T-cell (primary cell): ENCODE data around the gene LMNTD2. TPM values are rescaled to one million over a fixed set of nuclear protein-coding genes. Genes with fewer than 3 reads are reported as not detected.

ENCODE experiments used
- ATAC-seq, 4 experiments: fragments of 200-7000 bp in 3 of 4; fragments of 150-1000 bp in 1 of 4; cut with Tn5 transposase; replicated peaks in 1 of 4; 1 replicate in 3 of 4; 2 replicates in 1 of 4; pipeline ENCODE4 v1.10.0; 2021; ENCODE audit warnings: moderate library complexity in 3 of 4, mild to moderate bottlenecking in 2 of 4, moderate number of reproducible peaks in 1 of 4
- CTCF ChIA-PET, 2 donors: fragments of 300-600 bp; sonication (Branson Sonifier 250); formaldehyde crosslinking; loops; one replicate each; lab custom pipeline; 2022; ENCODE audit warnings: antibody characterized with exemption in 2 of 2; lab: Charles Lee
- POLR2A ChIA-PET, 2 donors: fragments of 300-600 bp; sonication (Branson Sonifier 250); formaldehyde crosslinking; loops; one replicate each; lab custom pipeline; 2022; ENCODE audit warnings: antibody characterized with exemption in 2 of 2; lab: Charles Lee
- DNase-seq, 35 experiments: peaks; one replicate each; pipeline versions ENCODE4 v3.0.0 to v3.0.0-alpha.2; 2013 to 2023
- H3K27ac ChIP-seq: one replicate; pipeline ENCODE4 v1.5.1; 2013; ENCODE audit warnings: low read length
- H3K27me3 ChIP-seq, 2 experiments: replicated peaks in 1 of 2; 1 replicate in 1 of 2; 2 replicates in 1 of 2; pipeline versions ENCODE4 v1.6.1 to v1.7.0; 2013; ENCODE audit warnings: low read length in 1 of 2, mixed read lengths in 1 of 2; ENCODE audit not compliant: control insufficient read depth in 2 of 2, insufficient read depth in 2 of 2; ENCODE audit errors: extremely low read depth in 1 of 2
- H3K36me3 ChIP-seq, 2 donors: 1 replicate in 1 of 2; 2 replicates in 1 of 2; pipeline versions ENCODE4 v1.6.1 to v1.7.0; 2013; ENCODE audit warnings: low read length in 1 of 2; ENCODE audit not compliant: control insufficient read depth in 2 of 2, insufficient read depth in 1 of 2; ENCODE audit errors: extremely low read depth in 1 of 2
- H3K4me1 ChIP-seq, 2 experiments: 1 replicate in 1 of 2; 2 replicates in 1 of 2; pipeline versions ENCODE4 v1.6.1 to v1.7.0; 2013; ENCODE audit warnings: low read length in 2 of 2, mixed read lengths in 1 of 2; ENCODE audit not compliant: insufficient read depth in 2 of 2, control insufficient read depth in 1 of 2; ENCODE audit errors: extremely low read depth in 1 of 2
- H3K4me3 ChIP-seq, 2 donors: 1 replicate in 1 of 2; 2 replicates in 1 of 2; pipeline versions ENCODE4 v1.5.1 to v1.7.0; 2013; ENCODE audit warnings: mild to moderate bottlenecking in 2 of 2, low read length in 1 of 2, moderate library complexity in 1 of 2; ENCODE audit not compliant: control insufficient read depth in 1 of 2; ENCODE audit errors: extremely low read depth in 1 of 2
- H3K9me3 ChIP-seq: 2 replicates; pipeline ENCODE4 v1.7.0; 2013
- H3K27ac Mint-ChIP-seq, 2 donors: one replicate each; pipeline ENCODE4 v1.8.0; 2020 to 2021; ENCODE audit warnings: mild to moderate bottlenecking in 2 of 2, mixed read lengths in 2 of 2
- H3K27me3 Mint-ChIP-seq, 2 donors: one replicate each; pipeline ENCODE4 v1.8.0; 2021 to 2022; ENCODE audit warnings: mixed read lengths in 2 of 2
- H3K36me3 Mint-ChIP-seq: one replicate; pipeline ENCODE4 v1.8.0; 2021; ENCODE audit warnings: mixed read lengths
- H3K4me1 Mint-ChIP-seq, 3 donors: one replicate each; pipeline ENCODE4 v1.8.0; 2020 to 2022; ENCODE audit warnings: mixed read lengths in 3 of 3, mild to moderate bottlenecking in 1 of 3
- H3K4me3 Mint-ChIP-seq, 3 donors: one replicate each; pipeline ENCODE4 v1.8.0; 2020 to 2022; ENCODE audit warnings: mild to moderate bottlenecking in 3 of 3, mixed read lengths in 3 of 3, moderate library complexity in 3 of 3
- H3K9me3 Mint-ChIP-seq, 3 donors: one replicate each; pipeline ENCODE4 v1.8.0; 2020 to 2022; ENCODE audit warnings: mixed read lengths in 3 of 3
- WGBS: methylation state at CpG from one replicate; pipeline ENCODE4 v1.1.5; 2013; ENCODE audit warnings: missing lambda C conversion rate; ENCODE audit not compliant: insufficient coverage; 5-methylcytosine and 5-hydroxymethylcytosine counted together
- total RNA-seq, 35 experiments: library from RNA in 6 of 35; stranded (reverse) in 6 of 35; fragments of 120-200 nt in 1 of 35; gene quantifications; one replicate each; pipeline versions ENCODE4 v1.2.1 to v1.2.4 and lab custom pipeline; 2013 to 2026

The LMNTD2 gene
- total RNA-seq, 5 donors from 2014 or later (not counting 1 experiment from before 2014, with no cell fraction given), result 5.1 to 13.4 (median 8.8) TPM

DNA sequence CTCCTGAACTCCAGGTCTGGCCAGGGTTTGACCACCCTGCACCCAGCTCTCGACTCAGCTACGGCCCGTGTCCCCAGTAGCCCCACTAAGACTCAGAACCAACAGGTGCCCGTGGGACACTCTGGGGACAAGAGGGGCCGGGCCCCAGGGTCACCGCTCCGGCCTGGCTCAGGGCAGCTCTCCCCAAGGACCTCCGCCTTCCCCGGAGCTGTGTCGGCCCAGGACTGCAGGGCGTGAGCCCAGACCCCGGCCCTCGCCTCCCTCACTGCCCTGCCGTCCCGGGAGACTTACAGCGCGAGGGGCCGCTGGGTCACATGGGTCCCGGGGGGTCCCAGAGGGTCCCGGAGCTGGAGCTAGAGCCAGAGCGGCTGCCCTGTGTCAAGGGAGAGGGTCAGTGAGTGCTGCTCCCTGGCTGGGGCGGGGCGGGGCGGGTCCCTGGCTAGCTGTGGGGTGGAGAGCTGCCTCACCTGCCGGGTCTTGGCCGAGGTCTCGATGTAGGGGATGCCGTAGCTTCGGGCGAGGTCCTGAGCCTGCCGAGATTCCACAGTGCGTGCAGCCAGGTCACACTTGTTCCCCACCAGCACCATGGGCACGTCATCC, 27.5 kb downstream of the LMNTD2 start:
- no peak overlapping the region for H3K27ac ChIP-seq
- WGBS, result 98% methylated on average over 30 of the region's 33 CpGs
- no peak for ATAC-seq
- peaks cover 11 to 42% of the 10 kb centered on the region in 2 experiments for H3K4me1 ChIP-seq
- ChIA-PET POLR2A (interaction anchor here in 1 of 2 donors (0.6 kb wide), 1 partner anchor 67 kb away, joined by 4 read pairs; no protein-coding TSS in a partner anchor), CTCF (no interaction called here)
- Mint-ChIP-seq H3K4me3 (peak overlapping the region in 1 of 3 donors; percentile 34), H3K27me3 (no peaks in the 10 kb centered on the region), H3K9me3 (no peaks in the 10 kb centered on the region), H3K36me3 (peaks cover 6% of the 10 kb centered on the region), H3K4me1 (peaks cover 5 to 21% (median 16%) of the 10 kb centered on the region in 3 donors), H3K27ac (no peak overlapping the region)
- no peaks in the 10 kb centered on the region for H3K27me3 ChIP-seq
- no peak overlapping the region for H3K4me3 ChIP-seq
- H3K36me3 ChIP-seq, result peaks cover 8 to 25% of the 10 kb centered on the region in 2 donors
- H3K9me3 ChIP-seq, result no peaks in the 10 kb centered on the region
- DNase-seq, result no peak

DNA sequence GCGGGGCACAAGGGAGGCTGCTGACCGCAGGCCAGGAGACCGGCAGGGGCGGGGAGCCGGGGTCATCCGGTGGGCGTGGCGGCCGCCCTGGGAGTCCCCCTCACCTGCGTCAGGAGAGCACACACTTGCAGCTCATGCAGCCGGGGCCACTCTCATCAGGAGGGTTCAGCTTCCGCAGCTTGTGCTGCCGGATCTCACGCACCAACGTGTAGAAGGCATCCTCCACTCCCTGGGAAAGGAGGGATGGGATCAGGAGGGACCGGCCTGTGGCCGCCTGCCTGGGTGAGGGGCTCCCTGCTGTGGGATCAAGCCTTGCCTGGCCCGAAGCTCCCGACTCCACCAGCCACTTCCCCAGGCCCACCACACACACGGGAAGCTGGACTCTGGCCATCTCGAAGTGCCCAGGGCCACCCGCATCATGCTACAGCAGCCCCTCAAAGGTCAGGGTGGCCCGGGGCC, 28.0 kb downstream of the LMNTD2 start:
- 95% methylated on average over 11 of the region's 23 CpGs for WGBS
- no peak overlapping the region for H3K27ac Mint-ChIP-seq
- DNase-seq (no peak), ATAC-seq (no peak)
- Histone ChIP-seq H3K4me3 (no peak overlapping the region), H3K27ac (no peak overlapping the region), H3K4me1 (peaks cover 11 to 37% of the 10 kb centered on the region in 2 experiments), H3K36me3 (peaks cover 7 to 25% of the 10 kb centered on the region in 2 donors), H3K9me3 (no peaks in the 10 kb centered on the region), H3K27me3 (no peaks in the 10 kb centered on the region)
- peaks cover 6% of the 10 kb centered on the region for H3K36me3 Mint-ChIP-seq
- ChIA-PET CTCF (no interaction called here), POLR2A (interaction anchor here in 1 of 2 donors (0.6 kb wide), 1 partner anchor 68 kb away, joined by 4 read pairs; no protein-coding TSS in a partner anchor)
- no peaks in the 10 kb centered on the region for H3K27me3 Mint-ChIP-seq
- H3K9me3 Mint-ChIP-seq, result no peaks in the 10 kb centered on the region
- H3K4me3 Mint-ChIP-seq, result no peak overlapping the region
- peaks cover 5 to 16% (median 11%) of the 10 kb centered on the region in 3 donors for H3K4me1 Mint-ChIP-seq

DNA sequence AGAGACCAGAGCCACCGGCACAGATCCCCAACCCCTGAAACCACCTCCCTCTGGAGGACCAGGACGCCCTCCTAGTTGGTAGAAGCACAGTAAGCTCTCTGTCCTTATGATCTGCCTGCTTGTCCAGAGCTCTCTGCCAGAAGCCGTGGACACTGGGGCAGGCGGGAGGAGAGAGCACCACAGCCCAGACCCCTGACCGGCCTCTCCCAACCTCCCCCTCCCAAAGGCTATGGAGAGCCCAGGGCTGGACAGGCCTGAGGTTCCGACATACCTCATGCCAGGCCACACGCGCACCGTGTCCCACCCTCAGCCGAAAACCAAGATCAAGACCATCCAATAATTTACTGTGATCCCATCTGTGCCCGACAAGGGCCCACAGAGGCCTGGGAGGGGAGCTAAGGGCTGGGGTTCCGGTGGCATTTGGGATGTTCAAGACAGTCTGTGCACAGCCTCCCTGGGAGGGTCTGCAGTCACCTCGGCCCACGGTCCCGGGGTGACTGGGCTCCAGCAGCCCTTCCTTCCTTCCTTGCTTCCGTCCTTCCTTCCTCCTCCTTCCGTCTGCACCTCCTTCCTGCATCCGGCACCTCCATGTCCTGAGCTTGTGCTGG, 28.5 kb downstream of the LMNTD2 start:
- H3K4me1 Mint-ChIP-seq, result peaks cover 5 to 12% (median 8%) of the 10 kb centered on the region in 3 donors
- peak overlapping the region; percentile 7 to 31 (median 31) for H3K4me3 Mint-ChIP-seq
- POLR2A ChIA-PET, result no interaction called here
- no peak overlapping the region for H3K4me3 ChIP-seq
- peaks cover 6% of the 10 kb centered on the region for H3K36me3 Mint-ChIP-seq
- no peaks in the 10 kb centered on the region for H3K9me3 ChIP-seq
- CTCF ChIA-PET, result no interaction called here
- H3K27me3 ChIP-seq, result no peaks in the 10 kb centered on the region
- no peaks in the 10 kb centered on the region for H3K9me3 Mint-ChIP-seq
- 93% methylated on average over 12 of the region's 18 CpGs for WGBS
- H3K27ac Mint-ChIP-seq, result no peak overlapping the region
- H3K27me3 Mint-ChIP-seq, result no peaks in the 10 kb centered on the region
- H3K36me3 ChIP-seq, result peaks cover 7 to 25% of the 10 kb centered on the region in 2 donors
- H3K27ac ChIP-seq, result no peak overlapping the region
- ATAC-seq, result no peak
- no peak for DNase-seq
- H3K4me1 ChIP-seq, result peaks cover 11 to 31% of the 10 kb centered on the region in 2 experiments

DNA sequence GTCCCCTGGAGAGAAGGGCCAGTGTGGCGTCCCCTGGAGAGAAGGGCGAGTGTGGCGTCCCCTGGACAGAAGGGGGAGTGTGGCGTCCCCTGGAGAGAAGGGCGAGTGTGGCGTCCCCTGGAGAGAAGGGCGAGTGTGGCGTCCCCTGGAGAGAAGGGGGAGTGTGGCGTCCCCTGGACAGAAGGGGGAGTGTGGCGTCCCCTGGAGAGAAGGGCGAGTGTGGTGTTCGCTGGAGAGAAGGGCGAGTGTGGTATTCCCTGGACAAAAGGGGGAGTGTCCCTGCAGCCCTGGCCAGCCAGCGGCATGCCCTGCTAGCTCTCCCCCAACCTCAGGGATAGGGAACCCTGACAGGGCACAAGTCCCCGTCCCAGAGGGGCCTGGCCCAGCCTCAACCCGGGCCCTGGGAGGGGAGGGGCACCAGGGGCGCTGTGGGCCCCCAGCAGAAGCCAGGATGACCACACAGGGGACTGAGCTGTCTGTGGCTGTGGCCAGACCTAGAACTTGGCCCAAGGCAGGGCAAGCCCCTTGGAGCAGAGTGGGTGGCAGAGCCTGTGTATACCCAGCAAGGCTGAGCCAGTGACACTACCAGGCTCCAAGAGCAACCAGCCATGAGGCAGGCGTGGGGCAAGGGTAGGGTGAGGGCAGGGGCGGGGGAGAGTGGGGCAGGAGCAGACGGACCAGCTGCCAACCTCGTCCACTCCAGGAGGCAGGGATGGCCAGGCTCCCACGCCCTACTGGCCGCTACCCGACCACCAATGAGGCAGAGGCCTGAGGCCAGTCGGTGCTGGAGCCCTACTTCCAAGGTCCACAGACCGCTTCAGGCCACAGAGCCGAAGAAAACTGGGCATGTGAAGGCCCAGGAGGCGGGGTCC, 29.3 kb downstream of the LMNTD2 start:
- Histone ChIP-seq H3K4me3 (no peak overlapping the region), H3K9me3 (no peaks in the 10 kb centered on the region), H3K27ac (no peak overlapping the region), H3K36me3 (peaks cover 7 to 25% of the 10 kb centered on the region in 2 donors), H3K4me1 (peaks cover 3 to 23% of the 10 kb centered on the region in 2 experiments), H3K27me3 (no peaks in the 10 kb centered on the region)
- ChIA-PET CTCF (no interaction called here), POLR2A (no interaction called here)
- ATAC-seq (no peak), DNase-seq (no peak)
- WGBS, result 92% methylated on average over 13 of the region's 28 CpGs
- H3K4me1 Mint-ChIP-seq, result peaks cover 2 to 8% (median 5%) of the 10 kb centered on the region in 3 donors
- no peaks in the 10 kb centered on the region for H3K27me3 Mint-ChIP-seq
- no peak overlapping the region for H3K27ac Mint-ChIP-seq
- H3K4me3 Mint-ChIP-seq, result peak overlapping the region in 1 of 3 donors; percentile 31
- H3K36me3 Mint-ChIP-seq, result peaks cover 6% of the 10 kb centered on the region
- no peaks in the 10 kb centered on the region for H3K9me3 Mint-ChIP-seq

DNA sequence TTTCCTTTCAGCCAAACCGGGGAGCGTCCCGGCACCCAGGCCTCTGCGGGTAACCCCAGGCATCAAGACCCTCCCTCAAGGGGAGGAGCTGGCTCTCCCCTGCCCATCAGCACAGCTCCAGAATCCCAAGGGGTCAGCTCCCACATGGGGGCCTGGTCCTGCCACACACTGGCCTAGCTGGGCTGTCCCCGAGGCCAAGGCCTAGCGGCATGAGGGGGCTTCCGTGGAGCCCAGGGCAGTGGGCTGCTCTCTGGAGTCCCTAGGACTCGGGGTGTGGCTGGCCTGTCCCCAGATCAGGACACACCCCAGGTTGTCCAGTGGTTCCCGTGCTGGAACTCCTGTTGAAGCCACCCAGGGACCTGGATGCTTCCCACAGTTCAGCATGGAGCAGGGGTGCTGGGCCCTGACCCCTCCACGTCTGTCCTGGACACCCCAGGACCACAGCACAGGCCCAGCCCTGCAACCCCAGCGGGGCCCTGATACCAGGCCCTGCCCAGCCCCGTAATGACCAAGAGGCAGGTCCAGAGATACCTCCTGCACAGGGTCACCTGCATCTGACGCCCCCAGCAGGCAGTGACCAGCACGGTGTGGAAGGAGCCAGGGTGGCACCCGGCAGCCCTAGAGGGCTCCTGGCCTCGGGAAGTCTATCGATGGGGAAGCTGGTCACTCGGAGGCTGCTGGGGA, 30.7 kb downstream of the LMNTD2 start:
- Mint-ChIP-seq H3K4me1 (peaks cover 0 to 7% (median 3%) of the 10 kb centered on the region in 3 donors), H3K4me3 (no peak overlapping the region), H3K27ac (no peak overlapping the region), H3K9me3 (no peaks in the 10 kb centered on the region), H3K27me3 (no peaks in the 10 kb centered on the region), H3K36me3 (peaks cover 6% of the 10 kb centered on the region)
- Histone ChIP-seq H3K9me3 (no peaks in the 10 kb centered on the region), H3K4me1 (peaks cover 0 to 20% of the 10 kb centered on the region in 2 experiments), H3K27me3 (no peaks in the 10 kb centered on the region), H3K36me3 (peaks cover 7 to 25% of the 10 kb centered on the region in 2 donors), H3K27ac (no peak overlapping the region), H3K4me3 (no peak overlapping the region)
- ChIA-PET POLR2A (no interaction called here), CTCF (no interaction called here)
- no peak for ATAC-seq
- no peak for DNase-seq
- 90% methylated on average over 17 of the region's 18 CpGs for WGBS
